Spleen (tissue), 11 donors: ENCODE data around the gene ACTN1. TPM values are rescaled to one million over a fixed set of nuclear protein-coding genes. Genes with fewer than 3 reads are reported as not detected.

Experiments
- DNase-seq: peaks from one replicate; pipeline ENCODE4 v3.0.0-alpha.2; 2020
- H3K27ac ChIP-seq, 8 donors: fragments of 200-600 bp; sonication (generic) in 7 of 8; 1 replicate in 4 of 8; 2 replicates in 4 of 8; pipeline versions ENCODE4 v1.5.0 to v1.8.0; 2016 to 2021; ENCODE audit warnings: inconsistent platforms in 4 of 8, mild to moderate bottlenecking in 4 of 8, moderate library complexity in 1 of 8
- H3K27me3 ChIP-seq, 7 donors: fragments of 200-600 bp; sonication (generic) in 6 of 7; replicated peaks in 1 of 7; 1 replicate in 4 of 7; 2 replicates in 3 of 7; pipeline versions ENCODE4 v1.5.0 to v1.8.0; 2016 to 2021; ENCODE audit warnings: inconsistent platforms in 3 of 7, mild to moderate bottlenecking in 1 of 7
- H3K36me3 ChIP-seq, 6 donors: fragments of 200-600 bp; sonication (generic) in 5 of 6; 1 replicate in 4 of 6; 2 replicates in 2 of 6; pipeline versions ENCODE4 v1.5.0 to v1.8.0; 2016 to 2021; ENCODE audit warnings: inconsistent platforms in 2 of 6
- H3K4me1 ChIP-seq, 6 donors: fragments of 200-600 bp; sonication (generic) in 5 of 6; 1 replicate in 3 of 6; 2 replicates in 3 of 6; pipeline versions ENCODE4 v1.5.0 to v1.8.0; 2016 to 2021; ENCODE audit warnings: inconsistent platforms in 3 of 6
- H3K4me3 ChIP-seq, 8 donors: fragments of 200-600 bp; sonication (generic) in 7 of 8; 1 replicate in 4 of 8; 2 replicates in 4 of 8; pipeline versions ENCODE4 v1.5.0 to v1.8.0; 2016 to 2021; ENCODE audit warnings: inconsistent platforms in 4 of 8, mild to moderate bottlenecking in 4 of 8, moderate library complexity in 2 of 8
- H3K9me3 ChIP-seq, 8 donors: fragments of 200-600 bp; sonication (generic) in 7 of 8; 1 replicate in 4 of 8; 2 replicates in 4 of 8; pipeline versions ENCODE4 v1.5.0 to v1.8.0; 2016 to 2021; ENCODE audit warnings: inconsistent platforms in 4 of 8
- POLR2A ChIP-seq, 3 donors: fragments of 450-650 bp; IDR thresholded peaks; one replicate each; pipeline ENCODE4 v1.5.1; 2017; ENCODE audit warnings: antibody characterized with exemption in 3 of 3, mild to moderate bottlenecking in 1 of 3
- POLR2AphosphoS5 ChIP-seq, 3 donors: sonication (generic); formaldehyde crosslinking; IDR thresholded peaks; one replicate each; pipeline ENCODE4 v1.5.1; 2017; ENCODE audit warnings: antibody characterized with exemption in 3 of 3
- whole genome bisulfite sequencing, 5 donors: extraction: QIAGEN DNeasy Blood & Tissue Kit in 3 of 5; methylation state at CpG; one replicate each; pipeline versions ENCODE4 v1.1.5 to v1.1.7; 2013 to 2018; 5-methylcytosine and 5-hydroxymethylcytosine counted together
- intact Hi-C: fragments of 100-400 bp; cut with DNase I; formaldehyde crosslinking; loops from one replicate; pipeline ENCODE4 v1.15.0; 2023; ENCODE audit warnings: low total_unique reads
- polyA plus RNA-seq, 3 donors: library from polyadenylated mRNA; stranded (reverse); fragments of 200-250 nt; gene quantifications; one replicate each; pipeline ENCODE4 v1.2.1, GENCODE V29; 2013
- total RNA-seq, 7 donors: library from RNA; depleted of rRNA in 3 of 7; stranded (reverse); fragments of >200 nt in 3 of 7; fragmentation: NEBNext Ultra II Directional in 4 of 7; extraction: Animal tissue kit (Norgen Biotek cat#: 25700) in 4 of 7; gene quantifications; one replicate each; pipeline versions ENCODE4 v1.1.0 to v1.2.1, GENCODE V29; 2016 to 2021
- TF ChIP-seq, protein P1 (sequence below), 11 experiments: fragments of 200-600 bp in 7 of 11; fragments of 450-650 bp in 4 of 11; sonication (generic) in 4 of 11; IDR thresholded peaks in 8 of 11; conservative IDR thresholded peaks in 3 of 11; 1 replicate in 7 of 11; 2 replicates in 4 of 11; pipeline versions ENCODE4 v1.4.0 to v1.8.0; 2016 to 2021; ENCODE audit warnings: antibody characterized with exemption in 11 of 11, inconsistent platforms in 4 of 11, mild to moderate bottlenecking in 1 of 11
- donor health status: healthy with polysubstance abuse.
- donor health status: DM: no; HTN: no; CAD: no; lungs with moderate emphysema.
- donor health status: DM: no; HTN: no; CAD: no.
- donor health status: Bipolar disorder and iron deficiency.
- donor health status: healthy.
- donor health status: DM: no; HTN: no; CAD: no.
- donor health status: DM: yes; HTN: yes; CAD: no.

The ACTN1 gene
- total and polyA plus RNA-seq, 10 donors, result 15.4 to 315 (median 95.4) TPM

DNA sequence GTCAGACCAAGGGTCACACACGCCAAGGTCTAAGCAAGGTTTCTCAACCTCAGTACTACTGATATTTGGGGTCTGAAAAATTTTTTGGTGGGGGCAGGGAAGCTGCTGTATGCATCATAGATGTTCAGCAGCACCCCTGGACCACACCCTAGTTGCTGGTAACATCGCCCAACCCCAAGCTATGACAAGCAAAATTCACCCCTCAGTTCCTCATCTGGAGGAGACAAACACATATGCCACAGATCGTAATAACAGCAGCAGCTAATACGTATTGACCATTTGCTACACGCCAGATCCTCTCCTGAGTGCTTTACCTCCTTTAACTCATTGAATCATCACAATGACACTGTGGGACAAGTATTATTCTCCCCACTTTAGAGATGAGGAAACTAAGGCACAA, 46.4 kb downstream of the ACTN1 start:
- peak overlapping the region in 7 of 8 donors; percentile 57 to 92 (median 82) for H3K27ac ChIP-seq
- H3K4me3 ChIP-seq, result peak overlapping the region in 1 of 8 donors; percentile 46
- H3K9me3 ChIP-seq, result no peaks in the 10 kb centered on the region
- 62 to 83% (median 72%) methylated on average over 5 of the region's 5 CpGs for WGBS, 5 donors
- no peaks in the 10 kb centered on the region for H3K36me3 ChIP-seq
- H3K27me3 ChIP-seq, result peaks cover 0 to 7% (median 0%) of the 10 kb centered on the region in 7 donors
- H3K4me1 ChIP-seq, result peaks cover 9 to 99% (median 53%) of the 10 kb centered on the region in 6 donors
- intact Hi-C loops, result no loop called here
- TF ChIP-seq POLR2AphosphoS5 (IDR thresholded peaks at IDR 0.05), result peak in 1 of 3 donors; percentile 53
- no peak for TF ChIP-seq POLR2A (IDR thresholded peaks at IDR 0.05)
- TF ChIP-seq, protein P1, sequence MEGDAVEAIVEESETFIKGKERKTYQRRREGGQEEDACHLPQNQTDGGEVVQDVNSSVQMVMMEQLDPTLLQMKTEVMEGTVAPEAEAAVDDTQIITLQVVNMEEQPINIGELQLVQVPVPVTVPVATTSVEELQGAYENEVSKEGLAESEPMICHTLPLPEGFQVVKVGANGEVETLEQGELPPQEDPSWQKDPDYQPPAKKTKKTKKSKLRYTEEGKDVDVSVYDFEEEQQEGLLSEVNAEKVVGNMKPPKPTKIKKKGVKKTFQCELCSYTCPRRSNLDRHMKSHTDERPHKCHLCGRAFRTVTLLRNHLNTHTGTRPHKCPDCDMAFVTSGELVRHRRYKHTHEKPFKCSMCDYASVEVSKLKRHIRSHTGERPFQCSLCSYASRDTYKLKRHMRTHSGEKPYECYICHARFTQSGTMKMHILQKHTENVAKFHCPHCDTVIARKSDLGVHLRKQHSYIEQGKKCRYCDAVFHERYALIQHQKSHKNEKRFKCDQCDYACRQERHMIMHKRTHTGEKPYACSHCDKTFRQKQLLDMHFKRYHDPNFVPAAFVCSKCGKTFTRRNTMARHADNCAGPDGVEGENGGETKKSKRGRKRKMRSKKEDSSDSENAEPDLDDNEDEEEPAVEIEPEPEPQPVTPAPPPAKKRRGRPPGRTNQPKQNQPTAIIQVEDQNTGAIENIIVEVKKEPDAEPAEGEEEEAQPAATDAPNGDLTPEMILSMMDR (IDR thresholded peaks at IDR 0.05 in 8 of 11, conservative IDR thresholded peaks at IDR 0.05 in 3 of 11), result no peak
- no peak for DNase-seq

GRCh38 chr14:68932231-68932630, 46.9 kb downstream of the ACTN1 start:
- peaks cover 4 to 99% (median 52%) of the 10 kb centered on the region in 6 donors for H3K4me1 ChIP-seq
- TF ChIP-seq POLR2AphosphoS5 (IDR thresholded peaks at IDR 0.05) (no peak), POLR2A (IDR thresholded peaks at IDR 0.05) (no peak)
- TF ChIP-seq, protein P1 (IDR thresholded peaks at IDR 0.05 in 8 of 11, conservative IDR thresholded peaks at IDR 0.05 in 3 of 11), result no peak
- H3K4me3 ChIP-seq, result peak overlapping the region in 1 of 8 donors; percentile 57
- H3K27ac ChIP-seq, result peak overlapping the region in 7 of 8 donors; percentile 57 to 92 (median 82)
- no peak for DNase-seq
- H3K36me3 ChIP-seq, result no peaks in the 10 kb centered on the region
- H3K27me3 ChIP-seq, result peaks cover 0 to 11% (median 0%) of the 10 kb centered on the region in 7 donors
- H3K9me3 ChIP-seq, result no peaks in the 10 kb centered on the region
- intact Hi-C loops, result no loop called here
- 76 to 91% (median 86%) methylated on average over 4 of the region's 4 CpGs for WGBS, 5 donors

DNA sequence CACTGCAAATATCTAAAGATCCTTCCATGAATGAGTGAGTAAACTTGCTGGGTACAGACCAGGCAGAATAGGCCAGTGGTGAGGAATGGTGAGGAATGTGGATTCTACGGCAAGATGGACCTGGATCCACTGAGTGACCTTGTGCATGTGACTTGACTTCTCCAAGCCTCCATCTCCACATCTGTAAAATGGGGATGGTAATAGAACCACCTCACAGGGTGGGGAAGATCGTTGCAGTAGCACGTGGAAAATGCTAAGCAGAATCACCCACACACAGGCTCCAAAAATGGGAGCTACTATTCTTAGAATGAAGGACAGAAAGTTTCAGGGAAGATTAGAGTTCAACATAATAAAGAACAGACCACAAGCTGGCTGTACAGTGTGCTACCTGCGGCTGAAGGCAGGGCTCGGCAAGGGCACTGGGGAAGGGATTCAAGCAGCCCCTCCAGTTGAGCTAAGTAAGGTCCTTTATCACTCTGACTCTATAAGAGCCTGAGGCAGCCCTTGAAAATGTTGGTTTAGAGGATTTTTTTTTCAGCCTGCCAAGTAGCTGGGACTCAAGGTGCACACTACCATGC, 47.5 kb downstream of the ACTN1 start:
- H3K27ac ChIP-seq, result peak overlapping the region in 7 of 8 donors; percentile 57 to 92 (median 82)
- H3K4me3 ChIP-seq, result peak overlapping the region in 1 of 8 donors; percentile 57
- H3K27me3 ChIP-seq, result peaks cover 0 to 18% (median 0%) of the 10 kb centered on the region in 7 donors
- peaks cover 0 to 4% (median under 1%) of the 10 kb centered on the region in 8 donors for H3K9me3 ChIP-seq
- TF ChIP-seq, protein P1 (IDR thresholded peaks at IDR 0.05 in 8 of 11, conservative IDR thresholded peaks at IDR 0.05 in 3 of 11), result no peak
- H3K36me3 ChIP-seq, result no peaks in the 10 kb centered on the region
- H3K4me1 ChIP-seq, result peaks cover 0 to 99% (median 47%) of the 10 kb centered on the region in 6 donors
- no peak for DNase-seq
- intact Hi-C loops, result no loop called here
- 79 to 97% (median 94%) methylated on average over 5 of the region's 5 CpGs for WGBS, 5 donors

GRCh38 chr14:68931063-68931462, 48.0 kb downstream of the ACTN1 start:
- WGBS, 5 donors, result 77 to 93% (median 89%) methylated on average over 3 of the region's 3 CpGs
- H3K36me3 ChIP-seq, result no peaks in the 10 kb centered on the region
- peak overlapping the region in 1 of 8 donors; percentile 57 for H3K4me3 ChIP-seq
- H3K9me3 ChIP-seq, result peaks cover 0 to 9% (median 6%) of the 10 kb centered on the region in 8 donors
- peaks cover 0 to 18% (median 0%) of the 10 kb centered on the region in 7 donors for H3K27me3 ChIP-seq
- H3K27ac ChIP-seq, result peak overlapping the region in 7 of 8 donors; percentile 60 to 92 (median 82)
- no peak for TF ChIP-seq POLR2A (IDR thresholded peaks at IDR 0.05)
- no peak for TF ChIP-seq POLR2AphosphoS5 (IDR thresholded peaks at IDR 0.05)
- TF ChIP-seq, protein P1 (IDR thresholded peaks at IDR 0.05 in 8 of 11, conservative IDR thresholded peaks at IDR 0.05 in 3 of 11), result no peak
- DNase-seq, result no peak
- peaks cover 0 to 97% (median 44%) of the 10 kb centered on the region in 6 donors for H3K4me1 ChIP-seq
- intact Hi-C loops, result no loop called here
